ENCODE results near the gene KLHL40. TPM values are rescaled to one million over a fixed set of nuclear protein-coding genes. Genes with fewer than 3 reads are reported as not detected.
A peak's percentile ranks its signal among the peaks of the same experiment; 100 is the strongest.

KLHL40 gene
- total RNA-seq, 1 experiment from 2014 or later: not detected

DNA sequence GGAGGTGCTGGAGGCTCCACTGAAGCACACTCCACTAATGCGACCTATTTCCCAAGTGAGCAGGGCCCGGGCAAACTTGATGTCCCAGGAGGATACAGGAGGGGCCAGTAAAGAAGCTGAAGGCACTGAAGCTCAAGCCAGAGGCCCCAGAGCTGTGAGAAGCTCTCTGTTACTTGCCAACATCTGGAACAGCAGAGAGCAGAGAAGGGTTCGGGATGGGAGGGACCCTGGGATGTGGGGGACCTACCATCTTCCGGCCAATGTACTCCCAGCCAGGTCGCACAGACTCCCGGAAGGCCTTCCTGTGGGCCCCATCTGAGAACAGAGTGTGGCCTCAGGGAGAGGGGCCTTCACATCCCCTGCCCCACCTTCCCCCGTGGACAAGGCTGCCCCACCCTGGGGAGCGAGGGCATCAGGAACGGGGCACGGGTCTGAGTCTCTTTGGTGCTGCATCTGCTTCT lies 14.2 kb downstream of the KLHL40 start:
- no peaks in the 10 kb centered on the region for H3K9me3 Mint-ChIP-seq (ENCODE audit: low read depth, unreplicated experiment)
- no peak overlapping the region for H3K4me3 Mint-ChIP-seq (ENCODE audit: low read depth, unreplicated experiment)
- no peak overlapping the region for H3K27ac Mint-ChIP-seq (ENCODE audit: unreplicated experiment)
- intact Hi-C loops (cut with micrococcal nuclease; ENCODE audit: unreplicated experiment): no loop called here
- CTCF ChIA-PET: no interaction called here
- TF ChIP-seq, protein P1, sequence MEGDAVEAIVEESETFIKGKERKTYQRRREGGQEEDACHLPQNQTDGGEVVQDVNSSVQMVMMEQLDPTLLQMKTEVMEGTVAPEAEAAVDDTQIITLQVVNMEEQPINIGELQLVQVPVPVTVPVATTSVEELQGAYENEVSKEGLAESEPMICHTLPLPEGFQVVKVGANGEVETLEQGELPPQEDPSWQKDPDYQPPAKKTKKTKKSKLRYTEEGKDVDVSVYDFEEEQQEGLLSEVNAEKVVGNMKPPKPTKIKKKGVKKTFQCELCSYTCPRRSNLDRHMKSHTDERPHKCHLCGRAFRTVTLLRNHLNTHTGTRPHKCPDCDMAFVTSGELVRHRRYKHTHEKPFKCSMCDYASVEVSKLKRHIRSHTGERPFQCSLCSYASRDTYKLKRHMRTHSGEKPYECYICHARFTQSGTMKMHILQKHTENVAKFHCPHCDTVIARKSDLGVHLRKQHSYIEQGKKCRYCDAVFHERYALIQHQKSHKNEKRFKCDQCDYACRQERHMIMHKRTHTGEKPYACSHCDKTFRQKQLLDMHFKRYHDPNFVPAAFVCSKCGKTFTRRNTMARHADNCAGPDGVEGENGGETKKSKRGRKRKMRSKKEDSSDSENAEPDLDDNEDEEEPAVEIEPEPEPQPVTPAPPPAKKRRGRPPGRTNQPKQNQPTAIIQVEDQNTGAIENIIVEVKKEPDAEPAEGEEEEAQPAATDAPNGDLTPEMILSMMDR (IDR thresholded peaks at IDR 0.05; ENCODE audit: unreplicated experiment): no peak
- no peaks in the 10 kb centered on the region for H3K4me1 Mint-ChIP-seq (ENCODE audit: low read depth, unreplicated experiment)
- no peak for DNase-seq
- peaks cover 46% of the 10 kb centered on the region for H3K27me3 Mint-ChIP-seq (ENCODE audit: unreplicated experiment)
- H3K36me3 Mint-ChIP-seq (ENCODE audit: insufficient read depth, unreplicated experiment): no peaks in the 10 kb centered on the region
- no TSS peak for BruUV-seq (replicated peaks)

DNA sequence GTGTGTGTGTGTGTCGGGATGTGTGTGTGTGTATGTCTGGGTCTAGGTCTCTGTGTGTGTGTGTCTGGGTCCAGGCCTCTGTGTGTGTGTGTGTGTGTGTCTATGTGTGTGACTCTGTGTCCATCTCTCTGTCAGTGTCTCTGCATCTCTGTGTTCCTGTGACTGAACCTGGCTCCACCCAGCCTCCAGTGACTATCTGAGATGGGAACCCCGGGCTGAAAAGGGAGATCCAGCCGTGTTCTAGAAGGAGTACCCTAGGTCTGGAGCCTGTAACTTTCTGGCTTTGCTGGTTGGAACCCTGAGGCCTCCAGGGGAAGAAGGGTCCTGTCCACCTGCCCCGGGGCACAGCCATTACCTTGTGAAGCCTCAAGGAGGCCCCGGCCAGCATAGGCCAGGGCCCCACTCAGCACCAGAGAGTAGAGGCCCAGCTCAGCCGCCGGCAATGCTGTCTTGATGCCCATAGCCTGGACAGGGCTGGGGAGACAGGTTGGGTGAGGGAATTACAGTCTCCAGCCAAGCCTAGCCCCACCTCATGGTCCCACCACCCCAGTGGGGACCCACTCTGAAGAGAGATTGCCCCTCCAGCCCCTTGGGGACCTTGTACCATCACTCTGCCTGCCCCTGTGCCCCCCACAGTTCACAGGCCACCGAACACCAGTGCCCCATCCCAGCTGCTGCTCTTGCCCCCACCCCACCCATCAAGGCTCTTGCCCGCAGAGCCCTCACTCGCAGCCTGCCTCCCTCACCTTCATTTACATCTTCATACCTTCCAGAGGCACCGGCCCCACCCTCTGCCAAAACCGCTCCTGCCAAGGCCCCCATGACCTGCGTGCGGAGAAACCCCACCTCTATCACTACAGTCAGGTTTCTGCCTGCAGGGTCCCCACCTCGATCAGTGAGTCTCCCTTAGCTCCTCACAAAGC lies 15.3 kb downstream of the KLHL40 start:
- no peak overlapping the region for H3K27ac Mint-ChIP-seq (ENCODE audit: unreplicated experiment)
- no peak overlapping the region for H3K4me3 Mint-ChIP-seq (ENCODE audit: low read depth, unreplicated experiment)
- no peaks in the 10 kb centered on the region for H3K36me3 Mint-ChIP-seq (ENCODE audit: insufficient read depth, unreplicated experiment)
- CTCF ChIA-PET: no interaction called here
- no peak for DNase-seq
- peaks cover 57% of the 10 kb centered on the region for H3K27me3 Mint-ChIP-seq (ENCODE audit: unreplicated experiment)
- no TSS peak for BruUV-seq (replicated peaks)
- no peaks in the 10 kb centered on the region for H3K4me1 Mint-ChIP-seq (ENCODE audit: low read depth, unreplicated experiment)
- TF ChIP-seq, protein P1 (IDR thresholded peaks at IDR 0.05; ENCODE audit: unreplicated experiment): no peak
- intact Hi-C loops (cut with micrococcal nuclease; ENCODE audit: unreplicated experiment): no loop called here
- H3K9me3 Mint-ChIP-seq (ENCODE audit: low read depth, unreplicated experiment): no peaks in the 10 kb centered on the region

DNA sequence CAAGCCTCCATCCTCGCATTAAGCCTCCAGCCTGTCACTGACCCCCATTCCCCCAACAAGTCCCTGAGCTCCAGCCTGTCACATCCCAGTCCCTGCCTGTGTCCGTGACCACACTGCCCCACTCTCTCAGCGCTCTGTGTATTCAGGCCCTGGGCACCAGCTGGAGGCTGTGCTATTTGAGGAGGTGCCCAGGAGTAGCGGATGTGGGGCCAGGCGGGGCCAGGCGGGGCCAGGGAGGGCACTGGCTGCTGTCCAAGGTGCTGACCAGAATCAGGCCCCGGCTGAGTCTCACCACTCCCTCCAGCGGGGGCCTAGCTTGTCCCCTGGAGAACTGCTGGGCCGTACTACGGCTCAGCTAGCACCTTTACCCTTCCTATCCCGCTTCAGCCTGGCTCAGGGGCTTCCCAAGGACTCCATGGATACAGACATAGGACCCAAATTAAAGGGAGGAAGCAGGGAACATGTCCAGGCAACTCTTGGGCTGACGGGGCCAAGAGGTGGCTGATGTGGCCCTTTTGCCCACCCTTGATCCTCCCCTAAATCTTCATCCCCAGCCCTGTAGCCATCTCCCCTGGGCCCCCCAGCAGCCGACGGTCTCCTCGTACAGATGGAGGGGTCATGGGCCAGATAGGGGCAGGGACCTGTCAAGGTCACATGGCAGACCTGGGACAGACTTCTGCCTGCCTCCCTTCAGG lies 16.2 kb downstream of the KLHL40 start:
- peak; percentile 63 for DNase-seq
- no peaks in the 10 kb centered on the region for H3K36me3 Mint-ChIP-seq (ENCODE audit: insufficient read depth, unreplicated experiment)
- H3K27me3 Mint-ChIP-seq (ENCODE audit: unreplicated experiment): peaks cover 64% of the 10 kb centered on the region
- no peaks in the 10 kb centered on the region for H3K4me1 Mint-ChIP-seq (ENCODE audit: low read depth, unreplicated experiment)
- TF ChIP-seq, protein P1 (IDR thresholded peaks at IDR 0.05; ENCODE audit: unreplicated experiment): no peak
- BruUV-seq (replicated peaks): no TSS peak
- CTCF ChIA-PET: no interaction called here
- no peak overlapping the region for H3K4me3 Mint-ChIP-seq (ENCODE audit: low read depth, unreplicated experiment)
- no peak overlapping the region for H3K27ac Mint-ChIP-seq (ENCODE audit: unreplicated experiment)
- intact Hi-C loops (cut with micrococcal nuclease; ENCODE audit: unreplicated experiment): no loop called here
- no peaks in the 10 kb centered on the region for H3K9me3 Mint-ChIP-seq (ENCODE audit: low read depth, unreplicated experiment)

DNA sequence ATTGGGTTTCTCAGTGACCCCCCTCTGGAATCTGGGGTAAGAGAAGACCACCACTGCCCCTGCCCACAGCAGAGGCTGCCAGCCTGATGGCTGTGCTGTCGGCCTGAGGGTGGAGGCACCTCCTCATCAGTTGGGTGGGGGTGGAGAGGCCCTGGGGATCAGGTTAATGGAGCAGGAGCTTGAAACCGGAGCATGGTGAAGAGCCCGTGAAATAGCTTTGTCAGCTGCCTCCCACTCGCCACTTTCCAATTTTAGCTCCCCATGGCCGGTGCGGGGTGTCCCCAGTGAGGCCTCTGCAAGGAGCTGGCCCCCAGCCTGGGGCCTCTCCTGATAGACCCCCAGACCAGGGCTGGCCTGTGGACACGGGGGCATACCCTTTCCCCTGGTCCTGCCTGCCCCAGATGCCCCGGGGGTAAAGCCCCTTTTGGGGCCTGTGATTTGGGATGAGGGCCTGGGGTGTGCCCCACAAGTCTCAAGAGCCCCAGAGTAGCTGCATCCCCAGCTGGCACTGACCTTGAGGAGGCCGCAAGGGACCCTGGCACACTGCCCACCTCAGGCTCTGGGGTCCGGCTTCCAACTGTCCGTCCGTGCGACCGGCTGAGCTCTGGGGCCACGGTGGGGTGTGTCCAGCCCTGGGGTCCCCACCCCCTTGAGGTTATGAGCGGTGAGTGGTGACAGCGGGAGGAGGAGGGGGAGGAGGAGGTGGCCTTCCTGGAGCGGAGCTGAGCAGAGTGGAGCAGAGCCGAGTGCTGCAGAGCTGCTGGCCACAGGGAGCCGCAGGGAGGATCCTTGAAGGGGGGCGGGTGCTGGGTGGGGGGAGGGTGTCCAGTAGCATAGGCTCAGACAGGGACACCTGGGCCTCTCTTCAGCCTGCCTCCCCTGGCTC lies 17.0 kb downstream of the KLHL40 start, which contains the start of gene HHATL:
Gene HHATL (minus strand): TSS at position 733 of the 886 bp plus-strand sequence. CDS start 1,972 bp downstream, outside the sequence.
- BruUV-seq (replicated peaks): no TSS peak
- no peaks in the 10 kb centered on the region for H3K36me3 Mint-ChIP-seq (ENCODE audit: insufficient read depth, unreplicated experiment)
- intact Hi-C loops (cut with micrococcal nuclease; ENCODE audit: unreplicated experiment): no loop called here

More for the DNA sequence above, 17.0 kb downstream of the KLHL40 start, which contains the start of gene HHATL:
- TF ChIP-seq, protein P1 (IDR thresholded peaks at IDR 0.05; ENCODE audit: unreplicated experiment): no peak
- Mint-ChIP-seq H3K4me3 (ENCODE audit: low read depth, unreplicated experiment) (no peak within 1 kb of the TSS), H3K27ac (ENCODE audit: unreplicated experiment) (no peak within 1 kb of the TSS), H3K9me3 (ENCODE audit: low read depth, unreplicated experiment) (no peaks in the 10 kb centered on the region), H3K4me1 (ENCODE audit: low read depth, unreplicated experiment) (no peaks in the 10 kb centered on the region), H3K27me3 (ENCODE audit: unreplicated experiment) (peaks cover 72% of the 10 kb centered on the region)
- no peak for DNase-seq
- CTCF ChIA-PET: no interaction called here
